Measurements from ENCODE around the gene DNAH3.
"Not testable (repeated sequence)": the region's sequence is repeated elsewhere in the genome, so short reads cannot be mapped to it uniquely, and the experiment has no call there.

Gene DNAH3

GRCh38 chr16:21167929-21168602 lies 17.4 kb upstream of the DNAH3 start:
- in situ Hi-C loops (cut with HindIII; ENCODE audit: low sequenced_read_pairs), result no loop called here

DNA sequence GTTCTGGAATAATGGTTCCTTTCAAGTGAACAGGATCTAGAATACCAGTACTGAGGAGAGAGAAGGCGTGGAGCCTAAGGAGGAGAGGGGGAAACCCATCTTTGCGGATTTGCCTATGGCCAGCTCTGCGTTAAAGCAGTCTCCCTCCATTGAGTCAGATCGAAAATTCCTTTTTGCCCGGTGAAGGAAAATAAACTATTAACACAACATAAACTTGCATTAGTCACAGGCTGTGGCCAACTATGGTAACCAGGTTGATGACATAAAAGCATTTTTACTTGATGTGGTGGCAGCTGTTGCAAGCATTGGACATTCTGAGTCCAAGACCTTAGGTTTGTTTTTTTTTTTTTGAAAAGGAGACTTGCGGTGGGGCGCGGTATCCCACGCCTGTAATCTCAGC lies 16.7 kb upstream of the DNAH3 start:
- in situ Hi-C loops (cut with HindIII; ENCODE audit: low sequenced_read_pairs), result no loop called here

GRCh38 chr16:21166561-21166961 lies 15.9 kb upstream of the DNAH3 start:
- in situ Hi-C loops (cut with HindIII; ENCODE audit: low sequenced_read_pairs), result no loop called here

DNA sequence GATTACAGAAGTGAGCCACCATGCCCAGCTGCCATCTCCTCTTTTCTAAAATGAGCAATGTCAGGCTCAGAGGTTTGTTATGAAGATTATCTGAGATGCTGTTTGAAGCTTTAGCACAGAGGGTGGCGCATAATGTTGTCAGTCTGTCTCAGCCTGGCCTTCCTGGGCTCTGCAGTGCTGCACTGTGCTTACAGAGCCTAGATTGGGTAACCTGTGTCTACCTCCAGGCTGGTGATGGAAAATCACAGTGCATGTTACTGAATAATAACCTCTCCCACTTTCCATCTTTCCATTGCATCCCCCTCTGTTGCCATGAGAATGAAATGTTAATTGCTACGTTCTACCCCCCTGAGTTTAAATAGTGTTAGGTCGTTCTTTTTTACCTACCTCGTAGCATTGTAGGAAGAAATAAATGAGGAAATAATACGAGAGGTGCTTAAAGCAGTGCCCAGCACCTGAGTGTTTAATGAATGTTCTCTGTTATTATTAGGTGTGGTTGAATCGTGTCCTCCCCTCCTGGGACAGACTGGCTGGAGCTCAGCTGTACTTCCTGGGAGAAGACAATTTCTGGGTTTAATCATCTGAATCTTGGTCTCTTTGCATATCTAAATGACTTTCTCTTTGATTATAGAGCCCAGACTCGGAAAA lies 14.0 kb upstream of the DNAH3 start:
- in situ Hi-C loops (cut with HindIII; ENCODE audit: low sequenced_read_pairs), result no loop called here

GRCh38 chr16:21163576-21163975 lies 12.9 kb upstream of the DNAH3 start:
- in situ Hi-C loops (cut with HindIII; ENCODE audit: low sequenced_read_pairs), result no loop called here

DNA sequence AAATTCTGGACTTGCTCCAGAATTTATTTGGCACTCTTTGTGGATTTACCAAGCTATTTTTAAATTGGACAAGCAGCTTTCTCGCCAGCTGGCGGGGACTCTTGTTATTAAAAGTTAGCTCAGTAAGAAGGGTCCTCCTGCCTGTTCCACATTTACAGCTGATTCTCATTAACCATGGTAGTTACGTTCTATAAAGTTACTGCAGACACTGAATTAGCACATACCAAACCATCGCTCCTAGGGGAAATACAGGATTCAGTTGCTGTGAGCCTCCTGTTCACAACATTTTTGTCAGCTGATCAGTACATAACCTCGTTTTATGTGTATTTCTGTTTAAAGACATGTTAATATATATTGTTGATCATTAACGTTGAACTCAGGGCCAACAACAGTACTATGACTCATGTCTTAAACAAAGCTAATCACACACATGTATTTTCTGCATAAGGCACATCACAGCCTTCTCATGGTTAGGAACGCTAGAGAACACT lies 12.1 kb upstream of the DNAH3 start:
- in situ Hi-C loops (cut with HindIII; ENCODE audit: low sequenced_read_pairs), result no loop called here

- in situ Hi-C loops (cut with HindIII; ENCODE audit: low sequenced_read_pairs), result no loop called here
Measured at GRCh38 chr16:21161211-21161610, 10.6 kb upstream of the DNAH3 start.

GRCh38 chr16:21160276-21160675 lies 9.6 kb upstream of the DNAH3 start:
- in situ Hi-C loops (cut with HindIII; ENCODE audit: low sequenced_read_pairs), result no loop called here

- in situ Hi-C loops (cut with HindIII; ENCODE audit: low sequenced_read_pairs), result no loop called here
Measured at GRCh38 chr16:21159281-21159951, 8.8 kb upstream of the DNAH3 start.

- in situ Hi-C loops (cut with HindIII; ENCODE audit: low sequenced_read_pairs), result no loop called here
Measured at GRCh38 chr16:21158208-21159110, 7.8 kb upstream of the DNAH3 start, which contains the start of gene LDAF1. LDAF1 (plus strand) TSS chr16:21158674; CDS start chr16:21161183, 2,509 bp downstream.

- in situ Hi-C loops (cut with HindIII; ENCODE audit: low sequenced_read_pairs), result no loop called here
Measured at GRCh38 chr16:21157632-21158031, 7.0 kb upstream of the DNAH3 start.

GRCh38 chr16:21156767-21157467 lies 6.3 kb upstream of the DNAH3 start:
- in situ Hi-C loops (cut with HindIII; ENCODE audit: low sequenced_read_pairs), result no loop called here

- in situ Hi-C loops (cut with HindIII; ENCODE audit: low sequenced_read_pairs), result not testable (repeated sequence)
Measured at GRCh38 chr16:21156011-21156410, 5.4 kb upstream of the DNAH3 start.

- in situ Hi-C loops (cut with HindIII; ENCODE audit: low sequenced_read_pairs), result not testable (repeated sequence)
Measured at GRCh38 chr16:21153124-21153729, 2.6 kb upstream of the DNAH3 start.

GRCh38 chr16:21152160-21153030 lies 1.7 kb upstream of the DNAH3 start:
- in situ Hi-C loops (cut with HindIII; ENCODE audit: low sequenced_read_pairs), result not testable (repeated sequence)

DNA sequence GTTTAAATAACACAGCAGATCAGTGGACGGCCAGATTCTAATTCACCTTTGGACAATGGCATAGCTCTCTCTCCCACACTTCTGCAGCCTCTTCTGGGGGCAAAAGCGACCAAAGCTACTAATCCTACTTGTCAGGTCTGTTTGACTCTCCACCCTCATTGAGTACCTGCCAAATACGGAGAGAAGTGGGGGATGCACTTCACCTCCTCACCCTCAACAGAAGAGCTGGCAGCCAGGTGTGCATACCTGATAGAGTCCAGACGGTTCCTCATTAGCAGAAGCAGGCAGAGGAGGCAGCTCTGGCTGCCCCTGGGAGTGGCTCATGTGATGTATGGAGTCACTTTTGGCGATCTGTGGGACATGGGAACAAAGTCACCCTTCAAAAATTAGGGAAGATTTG lies 4.9 kb downstream of the DNAH3 start:
- in situ Hi-C loops (cut with HindIII; ENCODE audit: low sequenced_read_pairs), result no loop called here

DNA sequence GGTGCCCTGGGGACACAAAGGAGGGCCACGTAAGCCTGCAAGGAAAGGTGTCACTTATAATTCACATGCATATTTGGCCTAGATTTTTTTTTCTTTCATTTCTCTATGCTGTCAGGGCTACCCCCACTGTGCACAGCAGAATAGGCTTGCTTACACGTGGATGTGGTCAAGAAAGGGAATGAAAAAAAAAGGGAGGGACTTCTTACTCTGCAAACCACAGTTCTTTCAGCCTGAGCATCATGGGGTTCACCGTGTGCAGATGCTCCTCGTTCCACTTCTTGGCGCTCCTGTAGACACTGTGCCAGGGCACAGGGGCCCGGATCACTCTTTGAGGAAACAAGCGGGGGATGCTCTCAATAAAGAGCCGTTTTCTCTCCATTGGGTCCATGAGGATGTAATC lies 16.6 kb downstream of the DNAH3 start:
- in situ Hi-C loops (cut with HindIII; ENCODE audit: low sequenced_read_pairs), result no loop called here

GRCh38 chr16:21130811-21131210 lies 19.8 kb downstream of the DNAH3 start:
- in situ Hi-C loops (cut with HindIII; ENCODE audit: low sequenced_read_pairs), result no loop called here

- in situ Hi-C loops (cut with HindIII; ENCODE audit: low sequenced_read_pairs), result no loop called here
Measured at GRCh38 chr16:21128991-21129390, 21.7 kb downstream of the DNAH3 start.
